ENCODE measurements around the gene ASIC1.
A peak's percentile ranks its signal among the peaks of the same experiment; 100 is the strongest.
"Not testable (repeated sequence)": the region's sequence is repeated elsewhere in the genome, so short reads cannot be mapped to it uniquely, and the experiment has no call there.

Gene ASIC1

DNA sequence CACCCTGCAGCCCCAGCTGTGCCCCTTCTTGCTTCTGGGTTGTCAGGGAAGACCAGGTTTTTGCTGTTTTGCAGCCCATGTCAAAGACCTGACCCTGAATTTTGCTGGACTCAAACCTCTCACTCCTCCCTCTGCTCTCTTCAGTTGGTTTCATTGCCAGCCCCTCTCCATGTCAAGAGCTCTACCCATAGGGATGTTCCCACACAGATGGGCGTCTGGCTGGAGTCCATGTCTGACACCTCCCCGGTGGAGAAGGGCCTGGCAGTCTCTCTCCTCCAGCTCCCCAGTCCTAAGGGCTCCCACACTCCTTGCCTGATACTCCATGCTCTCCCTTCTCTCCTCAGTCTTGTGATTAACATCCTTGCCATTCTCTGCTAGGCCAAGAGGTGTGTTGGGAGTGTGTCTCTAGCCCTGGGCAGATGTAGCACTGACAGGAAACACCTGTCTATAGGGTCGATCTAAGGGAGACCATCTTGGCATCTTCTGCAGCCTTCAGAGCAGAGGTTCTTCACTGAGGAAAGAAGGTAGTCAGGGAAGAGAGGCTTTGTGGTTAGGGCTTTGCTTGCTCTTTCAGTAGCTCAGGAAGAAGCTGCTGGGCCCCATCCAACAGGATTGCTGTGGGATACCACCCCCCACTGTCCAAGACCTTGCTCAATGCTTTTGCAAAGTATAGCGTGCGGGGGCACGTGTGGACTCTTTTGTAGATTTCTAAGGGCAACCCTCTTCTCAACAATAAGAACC is 4.7 kb downstream of the ASIC1 start:
- ATAC-seq: no peak

DNA sequence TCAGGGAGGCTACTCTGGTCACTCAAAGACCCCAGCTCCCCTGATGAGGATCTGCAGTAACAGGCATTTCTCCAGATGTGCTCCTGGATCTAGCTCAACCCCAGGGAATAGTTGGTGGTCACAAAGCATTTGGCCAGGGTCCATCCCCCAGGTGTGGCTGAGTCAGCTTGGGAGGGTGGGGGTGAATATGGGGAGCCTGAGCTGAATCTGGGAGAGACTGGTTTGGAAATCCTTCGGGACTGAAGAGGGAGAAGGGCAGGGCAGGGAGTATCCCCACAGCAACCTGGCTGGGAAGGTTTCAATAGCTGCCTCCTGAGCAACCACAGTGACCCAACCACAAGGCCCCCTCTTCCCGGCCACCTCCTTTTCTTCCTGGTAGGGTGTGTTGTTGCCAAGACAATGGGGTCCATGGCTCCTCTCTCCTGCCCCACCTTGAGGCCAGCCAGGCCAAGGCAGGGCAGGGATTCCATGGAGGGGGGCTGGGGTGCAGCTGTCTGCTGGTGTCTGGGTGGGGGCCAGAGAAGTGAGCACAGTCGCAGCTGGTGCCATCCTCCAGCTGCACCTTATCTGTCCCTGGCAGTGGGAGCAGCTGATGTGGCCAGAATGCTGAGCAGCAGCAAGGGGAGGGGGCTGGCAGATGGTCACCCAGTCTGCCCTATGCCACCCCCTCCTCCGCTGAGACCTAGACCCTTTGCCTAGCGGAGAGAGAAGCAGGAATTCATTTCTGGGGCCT is 5.5 kb downstream of the ASIC1 start:
- ATAC-seq: no peak

DNA sequence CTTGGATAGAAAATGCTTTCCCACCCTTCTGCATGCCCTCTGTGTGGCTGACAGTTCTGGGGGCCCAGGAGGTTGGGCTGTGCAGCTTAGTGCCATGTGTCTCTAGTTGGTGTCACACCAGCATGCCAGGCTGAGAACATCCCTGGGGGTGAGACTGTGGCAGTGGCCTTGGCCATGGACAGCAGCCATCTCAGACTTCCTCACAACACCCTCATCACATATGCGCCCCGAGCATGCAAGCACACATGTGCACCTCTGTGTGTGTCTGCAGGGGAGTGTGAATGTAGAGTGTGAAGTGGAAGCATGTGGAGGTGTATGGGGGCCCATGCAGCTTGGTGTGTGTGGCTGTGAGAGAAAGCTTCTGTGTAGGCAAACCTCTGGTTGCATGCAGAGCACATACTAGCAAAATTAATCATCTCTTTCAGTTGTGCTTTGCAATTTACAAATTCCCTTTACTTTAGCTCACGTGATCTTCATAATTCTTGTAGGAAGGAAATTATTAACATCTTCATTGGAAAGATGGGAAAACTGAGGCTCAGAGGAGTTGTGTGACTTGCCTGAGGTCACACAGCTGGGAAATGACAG is 8.4 kb downstream of the ASIC1 start:
- no peak for ATAC-seq

GRCh38 chr12:50066402-50066801 is 9.0 kb downstream of the ASIC1 start:
- ATAC-seq: no peak

- ATAC-seq: no peak
These were observed 11.7 kb downstream of the ASIC1 start for GRCh38 chr12:50069069-50069468.

DNA sequence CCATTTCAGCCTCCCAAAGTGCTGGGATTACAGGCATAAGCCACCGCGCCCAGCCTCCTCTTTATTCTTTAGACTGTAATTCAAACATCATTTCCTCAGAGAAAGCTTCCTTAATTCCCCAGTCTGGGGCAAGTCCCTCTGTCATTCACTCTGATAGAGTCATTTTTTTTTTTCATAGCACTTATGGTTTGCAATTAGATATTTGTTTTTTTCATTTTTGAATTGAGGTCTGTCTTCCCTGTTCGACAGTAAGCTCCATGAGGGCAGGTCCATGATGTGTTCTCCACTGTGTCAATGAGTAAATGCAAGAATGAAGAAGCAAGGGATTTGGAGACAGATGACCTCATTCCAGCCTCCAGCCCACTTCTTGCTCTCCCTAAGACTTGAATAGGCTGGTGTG is 12.1 kb downstream of the ASIC1 start:
- ATAC-seq: no peak

DNA sequence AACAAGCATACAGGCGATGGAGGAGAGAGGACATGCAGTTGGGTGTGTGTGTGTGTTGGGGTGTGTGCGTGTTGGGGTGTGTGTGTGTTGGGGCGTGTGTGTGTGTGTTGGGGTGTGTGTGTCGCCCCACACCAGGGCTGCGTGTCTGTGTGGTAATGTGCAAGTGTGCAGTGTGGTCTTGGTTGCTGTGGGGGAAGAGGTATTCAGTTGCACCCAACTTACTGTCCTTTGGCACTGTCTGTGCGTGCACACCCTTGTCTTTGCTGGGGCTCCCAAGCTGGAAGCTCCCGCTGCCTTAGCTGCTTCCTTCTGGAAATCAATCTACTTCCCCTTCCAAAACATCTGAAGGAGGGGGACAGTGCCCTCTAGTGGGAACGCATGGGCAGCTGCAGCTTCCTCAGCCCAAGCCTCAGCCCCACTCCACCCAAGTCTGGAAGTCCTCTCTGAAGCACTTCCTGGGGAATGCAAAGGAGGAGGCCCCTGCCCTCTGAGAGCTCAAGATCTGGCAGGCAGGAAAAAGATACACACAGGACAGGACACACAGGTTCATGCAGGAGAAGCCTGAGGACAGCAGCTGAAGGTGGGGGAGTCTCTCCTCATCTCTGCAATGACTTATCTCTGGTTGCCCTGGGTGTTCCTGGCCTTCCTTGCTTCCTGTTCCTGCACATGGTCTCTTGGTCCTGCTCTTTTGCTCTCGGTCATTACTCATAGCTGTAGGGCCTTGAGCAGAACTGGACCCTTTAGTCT is 13.1 kb downstream of the ASIC1 start:
- peak; percentile 44 to 52 for ATAC-seq

- no peak for ATAC-seq
These were observed 15.0 kb downstream of the ASIC1 start for GRCh38 chr12:50072198-50072907.

DNA sequence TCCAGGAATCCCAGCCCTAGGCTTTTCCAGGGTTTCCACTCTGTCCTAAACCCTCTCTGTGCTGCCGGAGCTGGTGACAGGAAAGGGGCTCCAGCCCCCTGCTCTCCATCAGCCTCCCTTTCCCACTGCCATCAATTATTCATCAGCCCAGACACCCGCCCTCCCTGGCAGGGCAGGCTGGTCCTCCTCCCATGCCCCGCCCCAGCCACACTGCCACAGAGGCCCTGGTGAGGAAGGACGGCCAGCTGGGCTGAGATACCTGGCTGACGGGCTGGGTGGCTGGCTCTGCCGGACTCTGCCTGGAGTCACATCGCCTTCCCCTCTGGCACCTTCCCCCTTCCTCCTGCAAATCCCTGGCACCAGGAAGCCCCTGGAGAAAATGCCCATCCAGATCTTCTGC is 15.8 kb downstream of the ASIC1 start:
- ATAC-seq: no peak

- no peak for ATAC-seq
These were observed 16.3 kb downstream of the ASIC1 start for GRCh38 chr12:50073712-50074111.

DNA sequence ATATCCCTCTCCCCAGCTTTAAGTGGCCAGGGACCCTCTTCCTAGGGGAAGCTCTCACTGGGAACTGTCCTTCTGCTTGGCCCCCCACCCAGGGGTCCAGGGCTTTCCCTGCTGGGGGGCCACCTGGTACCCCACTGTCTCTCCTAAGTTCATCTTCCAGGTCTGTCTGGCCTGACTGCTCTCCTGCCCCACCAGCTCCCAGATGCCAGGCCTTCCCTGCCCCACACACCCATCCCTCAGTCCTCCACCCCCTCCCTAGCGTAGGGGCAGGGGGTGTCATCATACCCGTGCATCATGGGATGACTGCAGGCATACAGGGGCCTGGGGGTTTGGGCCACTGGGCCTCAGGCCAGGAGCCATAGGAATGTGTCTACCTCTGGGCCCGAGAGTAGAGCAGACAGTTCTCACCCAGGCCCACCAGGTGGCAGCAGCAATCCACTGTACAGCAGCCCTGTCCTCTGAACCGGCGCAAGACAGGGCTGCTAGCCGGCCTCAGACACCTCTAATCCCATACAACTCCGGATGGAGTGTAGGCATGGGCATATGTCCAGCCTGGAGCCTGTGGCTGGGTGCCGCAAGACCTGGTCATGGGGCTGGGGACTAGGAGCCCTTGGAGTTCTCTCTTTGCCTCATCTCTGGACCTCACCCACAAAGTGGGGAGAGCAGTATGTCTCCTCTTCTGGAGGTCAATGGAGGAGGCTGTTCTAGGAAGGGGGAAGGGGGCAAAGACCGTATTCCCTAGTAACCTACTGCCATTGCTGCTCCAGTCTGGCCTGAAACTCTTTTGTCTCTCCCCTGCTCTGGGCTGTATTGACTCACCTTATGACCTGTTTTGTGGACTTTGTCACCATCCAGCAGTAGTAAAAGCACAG is 17.8 kb downstream of the ASIC1 start:
- ATAC-seq: peak; percentile 89 to 93

DNA sequence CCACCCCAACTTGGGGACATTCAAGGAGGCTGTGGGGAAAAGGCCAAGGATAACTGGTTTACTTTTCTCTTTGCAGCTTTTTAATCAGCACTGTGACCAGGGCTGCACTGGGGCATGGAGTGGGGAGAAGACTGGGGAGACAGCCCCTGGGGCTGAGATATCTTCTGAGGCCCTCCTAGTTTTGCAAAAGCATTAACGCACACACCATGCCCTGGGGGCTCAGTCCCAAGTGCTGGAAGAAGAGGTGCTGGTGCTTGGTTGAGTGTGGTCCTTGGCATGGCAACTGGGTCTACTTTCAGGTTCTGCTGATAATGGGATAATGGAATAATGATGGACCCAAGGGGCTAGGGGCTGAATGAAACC is 18.4 kb downstream of the ASIC1 start:
- ATAC-seq: no peak

DNA sequence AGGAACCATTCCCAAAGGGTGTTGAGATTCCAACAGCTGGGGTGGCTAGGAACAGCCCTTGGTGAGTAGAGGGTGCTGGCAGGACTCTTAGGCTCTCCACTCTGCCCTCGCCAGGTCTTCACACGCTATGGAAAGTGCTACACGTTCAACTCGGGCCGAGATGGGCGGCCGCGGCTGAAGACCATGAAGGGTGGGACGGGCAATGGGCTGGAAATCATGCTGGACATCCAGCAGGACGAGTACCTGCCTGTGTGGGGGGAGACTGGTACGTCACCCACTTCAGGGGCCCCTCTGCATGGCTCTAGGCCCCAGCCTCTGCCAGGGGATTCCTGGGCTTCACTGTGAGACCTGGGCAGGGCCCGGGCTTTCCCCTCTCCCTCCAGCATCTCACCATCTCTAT is 19.7 kb downstream of the ASIC1 start:
- no peak for ATAC-seq

GRCh38 chr12:50078281-50078680 is 20.9 kb downstream of the ASIC1 start:
- ATAC-seq: no peak

DNA sequence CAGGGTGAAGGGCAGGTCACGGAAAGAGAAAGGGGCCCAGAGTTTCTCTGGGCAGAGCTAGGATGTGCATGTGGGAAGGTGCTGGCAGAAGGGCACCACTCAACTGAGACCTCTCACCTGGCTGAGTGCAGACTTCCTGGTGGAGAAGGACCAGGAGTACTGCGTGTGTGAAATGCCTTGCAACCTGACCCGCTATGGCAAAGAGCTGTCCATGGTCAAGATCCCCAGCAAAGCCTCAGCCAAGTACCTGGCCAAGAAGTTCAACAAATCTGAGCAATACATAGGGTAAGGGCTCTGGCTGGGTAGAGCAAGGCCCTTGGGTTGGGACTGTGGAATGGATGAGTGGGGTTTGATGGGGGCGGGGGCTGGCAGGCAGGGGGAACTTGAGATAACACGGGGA is 22.4 kb downstream of the ASIC1 start:
- no peak for ATAC-seq

GRCh38 chr12:50081096-50081808 is 23.9 kb downstream of the ASIC1 start:
- no peak for ATAC-seq

DNA sequence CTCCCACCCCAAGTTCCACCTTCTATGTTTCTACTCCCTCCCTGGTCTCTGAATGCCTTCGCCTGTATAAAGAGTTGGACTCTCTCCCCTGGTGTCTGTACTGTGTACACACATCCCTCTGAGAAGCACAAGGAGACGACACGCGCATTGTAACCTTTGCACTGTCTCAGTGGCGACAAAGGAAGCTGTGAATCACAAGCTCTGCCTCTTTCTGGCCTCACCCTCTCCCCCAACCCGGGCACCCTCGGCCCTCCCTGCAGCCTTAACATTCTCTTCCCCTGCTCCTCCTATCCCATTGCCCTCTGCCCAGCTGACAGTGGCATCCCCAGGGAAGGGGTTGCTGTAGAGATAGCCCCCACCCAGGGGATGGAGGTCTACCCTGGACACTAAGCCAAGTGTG is 25.2 kb downstream of the ASIC1 start:
- ATAC-seq: no peak

DNA sequence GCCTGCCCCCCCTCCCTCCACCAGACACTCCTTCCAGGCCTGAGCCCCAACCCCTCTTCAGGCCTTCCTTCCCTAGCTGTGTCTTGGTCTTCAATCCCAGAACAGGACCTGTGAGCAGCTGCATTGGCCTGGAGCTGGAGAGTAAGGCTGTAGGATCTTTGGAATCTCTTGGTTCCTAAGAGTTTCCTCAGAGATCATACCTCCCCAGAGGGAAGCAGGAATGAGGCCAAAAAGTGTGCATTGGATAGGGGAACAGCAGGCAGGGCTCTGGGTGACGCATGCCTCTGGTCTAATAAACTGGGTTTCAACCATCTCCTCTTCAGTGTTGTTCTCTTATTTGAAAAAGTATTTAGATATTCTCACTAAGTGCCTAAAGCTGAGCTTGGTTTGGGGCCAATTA is 25.9 kb downstream of the ASIC1 start:
- ATAC-seq: no peak

- not testable (repeated sequence) for ATAC-seq
These were observed 27.0 kb downstream of the ASIC1 start for GRCh38 chr12:50084409-50084774.

DNA sequence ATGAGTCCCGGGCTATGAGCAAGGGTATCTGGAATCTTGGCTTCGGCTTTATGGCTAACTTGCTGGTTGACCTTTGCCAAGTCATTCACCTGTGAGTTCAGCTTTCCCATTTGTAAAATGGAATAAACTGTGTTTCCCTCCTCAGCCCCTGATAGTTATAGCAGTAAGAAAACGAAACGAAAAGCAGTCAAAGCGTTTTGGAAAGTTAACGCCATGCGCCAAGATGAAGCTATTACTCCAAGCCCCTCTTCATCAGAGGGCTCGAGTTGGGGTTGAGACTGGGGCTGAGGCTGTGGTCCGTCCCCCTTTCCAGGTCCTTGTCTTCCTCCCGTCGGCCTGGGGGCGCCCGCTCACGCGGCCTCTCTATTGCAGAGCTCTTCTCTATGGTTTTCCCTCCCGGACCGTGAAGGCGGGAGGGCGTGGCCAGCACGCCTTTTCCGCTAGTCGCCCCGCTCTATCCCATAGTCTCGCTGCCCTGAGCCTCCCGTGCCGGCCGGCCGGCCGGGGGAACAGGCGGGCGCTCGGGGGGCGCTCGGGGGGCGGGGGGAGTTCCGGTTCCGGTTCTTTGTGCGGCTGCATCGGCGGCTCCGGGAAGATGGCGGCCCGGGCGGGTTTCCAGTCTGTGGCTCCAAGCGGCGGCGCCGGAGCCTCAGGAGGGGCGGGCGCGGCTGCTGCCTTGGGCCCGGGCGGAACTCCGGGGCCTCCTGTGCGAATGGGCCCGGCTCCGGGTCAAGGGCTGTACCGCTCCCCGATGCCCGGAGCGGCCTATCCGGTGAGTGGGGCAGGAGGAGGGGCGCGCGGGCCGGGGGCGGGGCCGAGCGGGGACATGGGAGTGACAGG is 27.6 kb downstream of the ASIC1 start, which contains the start of gene SMARCD1:
SMARCD1 (plus strand) TSS at position 568 of the 840 bp plus-strand sequence; CDS start at position 596, 28 bp downstream.
- peak; percentile 91 to 94 for ATAC-seq

Measured in activated CD4-positive, CD25-positive, alpha-beta regulatory T cell treated with anti-CD3 and anti-CD28 coated beads, Interleukin-2, amount 50 U/mL, for 24 hours (primary cell).